Neural cell (in vitro differentiated cells): ENCODE results near the gene ORMDL1. TPM values are rescaled to one million over a fixed set of nuclear protein-coding genes. Genes with fewer than 3 reads are reported as not detected.

Source experiments
- H2AFZ ChIP-seq: fragments of 200-600, 300-800 bp; sonication (generic), shearing (Covaris generic); 2 replicates; pipeline ENCODE4 v1.6.0; 2014; ENCODE audit warnings: low read depth, mild to moderate bottlenecking, antibody characterized with exemption, low read length, moderate library complexity
- H3F3A ChIP-seq: fragments of 200-600 bp; shearing (Covaris generic); 2 replicates; pipeline ENCODE4 v1.6.1; 2016; ENCODE audit warnings: mild to moderate bottlenecking, moderate library complexity, mixed read lengths, antibody characterized with exemption, low read length; ENCODE audit not compliant: insufficient read depth, poor library complexity, severe bottlenecking
- H3K27ac ChIP-seq: fragments of 200-600, 300-800 bp; sonication (generic), shearing (Covaris generic); 2 replicates; pipeline ENCODE4 v1.5.1; 2014; ENCODE audit warnings: mild to moderate bottlenecking, low read length, moderate library complexity
- H3K27me3 ChIP-seq: fragments of 300-800, 200-600 bp; sonication (generic), shearing (Covaris generic); 2 replicates; pipeline ENCODE4 v1.6.0; 2014; ENCODE audit warnings: mild to moderate bottlenecking, low read depth, low read length, moderate library complexity; ENCODE audit not compliant: insufficient read depth
- H3K36me3 ChIP-seq: fragments of 300-800, 200-600 bp; sonication (generic), shearing (Covaris generic); 2 replicates; pipeline ENCODE4 v1.5.1; 2014; ENCODE audit warnings: mild to moderate bottlenecking, antibody characterized with exemption, low read length, moderate library complexity; ENCODE audit not compliant: insufficient read depth
- H3K4me2 ChIP-seq: fragments of 300-800, 200-600 bp; sonication (generic), shearing (Covaris generic); 2 replicates; pipeline ENCODE4 v1.6.0; 2014; ENCODE audit warnings: mild to moderate bottlenecking, low read length
- H3K4me3 ChIP-seq: fragments of 300-800, 200-600 bp; sonication (generic), shearing (Covaris generic); 2 replicates; pipeline ENCODE4 v1.5.1; 2014; ENCODE audit warnings: mild to moderate bottlenecking, low read length, moderate library complexity
- H3K79me2 ChIP-seq: fragments of 200-600 bp; shearing (Covaris generic); replicated peaks from 2 replicates; pipeline ENCODE4 v1.6.0; 2014; ENCODE audit warnings: mild to moderate bottlenecking, low read length, moderate library complexity; ENCODE audit not compliant: insufficient read depth
- H3K9ac ChIP-seq: fragments of 300-800, 200-600 bp; sonication (generic), shearing (Covaris generic); 2 replicates; pipeline ENCODE4 v1.6.1; 2016; ENCODE audit warnings: mild to moderate bottlenecking, low read length, mixed read lengths
- H3K9me2 ChIP-seq: fragments of 200-600 bp; shearing (Covaris generic); 2 replicates; pipeline ENCODE4 v1.6.1; 2016; ENCODE audit warnings: mild to moderate bottlenecking, low read length, mixed read lengths; ENCODE audit not compliant: insufficient read depth
- H3K9me3 ChIP-seq: fragments of 200-600, 300-800 bp; sonication (generic), shearing (Covaris generic); 2 replicates; pipeline ENCODE4 v1.6.1; 2016; ENCODE audit warnings: mild to moderate bottlenecking, mixed run types, low read length, moderate library complexity, mixed read lengths
- H4K20me1 ChIP-seq: fragments of 200-600 bp; shearing (Covaris generic); 2 replicates; pipeline ENCODE4 v1.6.1; 2016; ENCODE audit warnings: mild to moderate bottlenecking, mixed run types; ENCODE audit not compliant: insufficient read depth
- CTCF ChIP-seq: fragments of 450-650 bp; IDR thresholded peaks from 2 replicates; pipeline ENCODE4 v1.5.1; 2014; ENCODE audit warnings: antibody characterized with exemption, mild to moderate bottlenecking, moderate library complexity; ENCODE audit not compliant: poor library complexity, severe bottlenecking
- EP300 ChIP-seq: fragments of 450-650 bp; conservative IDR thresholded peaks from 2 replicates; pipeline ENCODE4 v1.6.1; 2014; ENCODE audit warnings: antibody characterized with exemption, mild to moderate bottlenecking, moderate library complexity; ENCODE audit not compliant: poor library complexity, severe bottlenecking
- EZH2 ChIP-seq: fragments of 200-600, 300-800 bp; shearing (Covaris generic), sonication (generic); IDR thresholded peaks from 2 replicates; pipeline ENCODE4 v1.6.1; 2014; ENCODE audit warnings: antibody characterized with exemption, low read length, borderline replicate concordance, mild to moderate bottlenecking; ENCODE audit not compliant: insufficient read depth, poor library complexity, severe bottlenecking
- MXI1 ChIP-seq: fragments of 450-650 bp; conservative IDR thresholded peaks from 2 replicates; pipeline ENCODE4 v1.6.1; 2014; ENCODE audit warnings: antibody characterized with exemption, mild to moderate bottlenecking; ENCODE audit not compliant: poor library complexity, severe bottlenecking
- POLR2AphosphoS5 ChIP-seq: IDR thresholded peaks from 2 replicates; pipeline ENCODE4 v1.6.1; 2012
- RAD21 ChIP-seq: fragments of 450-650 bp; conservative IDR thresholded peaks from 2 replicates; pipeline ENCODE4 v1.6.1; 2014; ENCODE audit warnings: antibody characterized with exemption, mild to moderate bottlenecking, moderate library complexity
- REST ChIP-seq: IDR thresholded peaks from 2 replicates; pipeline ENCODE4 v1.6.1; 2012; ENCODE audit warnings: borderline replicate concordance
- SMC3 ChIP-seq: fragments of 450-650 bp; conservative IDR thresholded peaks from 2 replicates; pipeline ENCODE4 v1.6.1; 2014; ENCODE audit warnings: antibody characterized with exemption, mild to moderate bottlenecking, moderate library complexity; ENCODE audit not compliant: poor library complexity
- TAF1 ChIP-seq: IDR thresholded peaks from 2 replicates; pipeline ENCODE4 v1.6.1; 2012; ENCODE audit warnings: low read depth
- polyA plus RNA-seq: library from polyadenylated mRNA; depleted of rRNA; stranded (reverse); fragments of >200 nt; gene quantifications from 2 replicates; pipeline ENCODE4 v1.2.3, GENCODE V29; 2014

ORMDL1 gene
- polyA plus RNA-seq, 1 donor from 2014 or later, result 351 TPM

- Histone ChIP-seq H3K4me3 (no peak overlapping the region), H3K27me3 (no peaks in the 10 kb centered on the region), H3K4me2 (no peak overlapping the region), H3K9ac (no peak overlapping the region), H3K79me2 (peaks cover 6% of the 10 kb centered on the region), H2AFZ (no peak overlapping the region), H3K27ac (no peak overlapping the region), H3K36me3 (peaks cover 5% of the 10 kb centered on the region), H3K9me2 (no peaks in the 10 kb centered on the region), H4K20me1 (no peaks in the 10 kb centered on the region), H3K9me3 (no peaks in the 10 kb centered on the region), H3F3A (no peaks in the 10 kb centered on the region)
- no peak for TF ChIP-seq EZH2
- no peak for TF ChIP-seq EP300
- no peak for TF ChIP-seq POLR2AphosphoS5
- TF ChIP-seq CTCF, result no peak
- no peak for TF ChIP-seq REST
- no peak for TF ChIP-seq SMC3
- no peak for TF ChIP-seq MXI1
- TF ChIP-seq TAF1, result no peak
- TF ChIP-seq RAD21, result no peak
These were observed 19.3 kb upstream of the ORMDL1 start for GRCh38 chr2:189803431-189803830.

- no peaks in the 10 kb centered on the region for H3K27me3 ChIP-seq
- no peaks in the 10 kb centered on the region for H3F3A ChIP-seq
- TF ChIP-seq SMC3 (no peak), EP300 (no peak), POLR2AphosphoS5 (no peak), CTCF (no peak), EZH2 (no peak), TAF1 (no peak), RAD21 (no peak), MXI1 (no peak), REST (no peak)
- H3K4me2 ChIP-seq, result no peak overlapping the region
- H3K9me3 ChIP-seq, result no peaks in the 10 kb centered on the region
- no peak overlapping the region for H3K4me3 ChIP-seq
- H3K27ac ChIP-seq, result no peak overlapping the region
- no peaks in the 10 kb centered on the region for H4K20me1 ChIP-seq
- no peaks in the 10 kb centered on the region for H3K9me2 ChIP-seq
- peaks cover 6% of the 10 kb centered on the region for H3K79me2 ChIP-seq
- H3K36me3 ChIP-seq, result peaks cover 5% of the 10 kb centered on the region
- H3K9ac ChIP-seq, result no peak overlapping the region
- no peak overlapping the region for H2AFZ ChIP-seq
These were observed 18.3 kb upstream of the ORMDL1 start for GRCh38 chr2:189802396-189802912.
